ENCODE results near the gene HTD2.
"Not testable (repeated sequence)": the region's sequence is repeated elsewhere in the genome, so short reads cannot be mapped to it uniquely, and the experiment has no call there.

HTD2 gene

DNA sequence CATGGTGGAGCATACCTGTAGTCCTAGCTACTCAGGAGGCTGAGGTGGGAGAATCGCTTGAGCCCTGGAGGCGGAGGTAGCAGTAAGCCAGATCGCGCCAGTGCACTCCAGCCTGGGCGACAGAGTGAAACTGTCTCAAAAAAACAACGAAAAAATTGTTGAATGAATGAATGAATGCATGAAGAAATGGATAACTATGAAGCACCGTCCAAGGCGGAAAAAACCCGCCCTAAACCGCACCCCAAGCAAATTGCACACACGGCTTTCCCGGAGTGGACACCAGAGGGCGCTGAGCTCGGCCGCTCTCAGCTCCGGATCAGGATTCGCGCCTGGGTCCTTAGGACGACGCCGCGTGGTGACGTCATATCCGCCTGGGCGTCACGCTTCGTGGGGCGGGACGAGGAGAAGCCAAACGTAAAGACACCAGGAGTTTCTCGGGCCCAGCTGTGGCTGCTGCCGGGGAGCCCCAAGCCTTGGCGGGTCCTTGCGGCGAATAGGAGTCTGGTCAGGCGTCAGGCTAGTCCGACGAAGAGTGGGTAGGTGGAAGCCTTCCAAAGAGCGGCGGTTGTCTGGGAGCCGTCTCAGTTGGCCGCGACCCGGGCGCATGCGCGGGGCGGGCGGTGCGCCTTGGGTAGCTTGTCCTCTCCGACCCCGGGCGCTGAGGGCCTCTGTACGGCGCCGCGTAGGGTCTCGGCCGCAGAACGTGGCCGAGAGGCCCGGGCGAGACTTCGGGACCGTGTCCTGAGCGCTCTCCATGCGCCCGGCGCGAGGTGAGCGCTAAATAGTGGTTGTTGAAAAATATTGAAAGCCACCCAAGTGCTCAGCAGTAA, at the start of gene HTD2, which contains the start of gene RPP14:
HTD2 (plus strand) TSS at position 639 of the 830 bp plus-strand sequence. CDS start 11,094 bp downstream, outside the sequence.
RPP14 (plus strand) TSS at position 364 of the 830 bp plus-strand sequence. CDS start 4,085 bp downstream, outside the sequence.
- DNase-seq: peak; percentile 92 to 95 (median 94)

DNA sequence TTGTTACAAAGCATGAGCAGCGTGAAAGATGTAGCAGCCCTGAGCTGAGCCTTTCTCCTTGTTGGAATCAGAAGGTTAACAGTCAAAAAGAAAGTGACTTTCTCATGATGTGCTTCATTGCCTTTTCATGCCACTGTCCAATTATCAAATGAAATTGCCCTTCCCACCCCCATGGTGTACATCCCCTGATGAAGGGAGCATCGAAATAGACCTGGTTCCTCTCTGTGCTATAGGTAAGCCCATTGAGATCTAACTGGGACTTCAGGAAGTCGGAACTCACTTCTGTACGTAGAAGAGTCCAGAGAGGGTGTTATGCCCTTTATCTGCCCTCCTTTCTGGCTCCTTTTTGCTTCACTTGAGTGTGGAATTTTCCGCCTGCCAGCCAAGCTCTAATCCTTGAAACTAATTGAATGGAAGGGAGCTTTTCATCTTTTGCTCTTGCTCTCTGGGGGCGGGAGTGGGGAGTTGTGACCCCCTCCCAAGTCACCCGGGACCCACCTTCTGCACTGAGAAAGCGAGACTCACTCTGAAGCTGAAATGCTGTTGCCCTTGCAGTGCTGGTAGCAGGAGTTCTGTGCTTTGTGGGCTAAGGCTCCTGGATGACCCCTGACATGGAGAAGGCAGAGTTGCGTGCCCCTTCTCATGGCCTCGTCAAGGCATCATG, 47.8 kb upstream of the HTD2 start:
- no peak for DNase-seq

DNA sequence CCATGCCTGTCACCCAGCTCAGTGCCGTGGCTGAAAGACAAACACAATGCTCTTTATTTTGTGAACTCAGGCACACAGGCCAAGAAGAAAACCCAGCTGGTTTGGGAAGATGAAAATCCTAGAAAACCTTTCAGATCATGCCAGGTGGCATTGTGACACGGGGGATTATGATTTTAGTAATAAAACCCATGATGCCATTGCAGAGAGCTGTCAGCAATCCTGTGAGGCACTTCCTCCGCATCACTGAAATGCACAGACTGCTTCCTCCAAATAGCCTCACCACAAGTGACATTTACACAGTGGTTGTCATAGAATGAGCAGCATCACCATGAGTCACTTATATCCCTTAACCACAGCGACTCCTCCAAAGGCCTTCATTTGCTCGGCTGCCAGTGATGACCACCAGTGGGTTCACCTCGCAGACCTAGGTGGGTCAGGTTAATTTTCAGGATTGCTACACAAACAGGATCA, 46.0 kb upstream of the HTD2 start:
- no peak for DNase-seq

DNA sequence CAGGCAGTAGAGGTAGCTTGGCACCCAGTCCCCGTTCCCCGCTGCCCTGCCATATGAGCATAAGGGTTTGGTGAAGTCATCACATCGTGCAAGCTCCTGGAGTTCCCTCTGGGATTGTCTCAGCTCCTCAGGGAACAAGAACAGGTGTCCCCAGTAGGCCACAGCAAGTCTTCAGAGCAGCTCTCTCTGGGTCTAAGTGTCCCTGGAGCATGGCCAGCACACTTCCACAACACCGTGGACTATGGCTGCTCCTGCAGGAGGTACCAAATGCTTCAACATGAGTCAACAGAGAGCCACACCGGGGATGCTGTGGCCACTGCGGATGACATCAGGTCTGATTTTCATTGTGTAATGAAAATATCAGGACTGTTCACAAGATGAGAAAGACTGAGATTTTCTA, 45.6 kb upstream of the HTD2 start:
- no peak for DNase-seq

DNA sequence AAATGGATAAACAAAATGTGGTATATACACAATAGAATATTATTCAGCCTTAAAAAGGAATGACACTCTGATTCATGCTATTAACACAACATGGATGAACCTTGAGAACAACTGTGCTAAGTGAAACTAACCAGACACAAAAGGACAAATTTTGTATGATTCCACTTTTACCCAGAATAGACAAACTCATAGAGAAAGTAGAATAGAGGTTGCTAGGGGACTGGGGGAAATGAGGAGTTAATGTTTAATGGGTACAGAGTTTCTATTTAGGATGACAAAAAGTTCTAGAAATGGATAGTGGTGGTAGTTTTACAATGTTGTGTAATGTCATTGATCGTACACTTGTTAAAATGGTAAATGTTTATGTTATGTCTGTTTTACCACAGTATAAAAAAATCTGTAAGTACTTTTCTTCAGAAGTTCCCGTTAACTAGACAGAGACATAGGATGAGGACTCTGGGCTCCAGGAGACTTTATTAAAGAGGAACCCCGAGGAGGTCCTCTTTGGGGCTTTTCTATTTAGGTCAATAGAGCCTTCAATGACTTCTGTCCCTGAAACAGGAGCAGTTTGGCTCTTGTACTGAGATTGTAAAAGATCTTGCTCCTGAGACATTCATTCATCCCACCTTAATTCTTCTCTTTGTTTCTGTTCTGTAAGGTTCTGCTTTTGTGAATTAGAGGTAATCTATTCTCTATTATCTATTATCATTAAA, 44.2 kb upstream of the HTD2 start:
- DNase-seq: no peak

DNA sequence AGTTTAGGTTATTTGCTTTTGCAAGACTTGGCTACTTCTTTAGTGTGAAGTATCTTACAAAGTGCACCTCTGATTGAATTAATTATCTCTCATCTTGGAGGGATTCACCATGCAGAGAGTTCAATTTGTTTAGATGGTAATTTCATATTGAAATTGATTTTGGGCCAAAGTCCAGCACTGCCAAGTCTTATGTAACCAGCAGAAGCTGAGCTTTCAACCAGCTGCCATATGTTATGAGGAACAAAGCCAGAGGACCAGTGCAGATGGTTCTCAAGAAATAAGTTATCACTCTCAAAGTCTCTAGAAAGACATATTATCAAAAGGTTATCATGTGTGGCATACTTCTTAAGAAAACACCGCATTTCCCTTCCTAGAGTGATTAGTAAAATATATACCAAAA, 39.7 kb upstream of the HTD2 start:
- no peak for DNase-seq

DNA sequence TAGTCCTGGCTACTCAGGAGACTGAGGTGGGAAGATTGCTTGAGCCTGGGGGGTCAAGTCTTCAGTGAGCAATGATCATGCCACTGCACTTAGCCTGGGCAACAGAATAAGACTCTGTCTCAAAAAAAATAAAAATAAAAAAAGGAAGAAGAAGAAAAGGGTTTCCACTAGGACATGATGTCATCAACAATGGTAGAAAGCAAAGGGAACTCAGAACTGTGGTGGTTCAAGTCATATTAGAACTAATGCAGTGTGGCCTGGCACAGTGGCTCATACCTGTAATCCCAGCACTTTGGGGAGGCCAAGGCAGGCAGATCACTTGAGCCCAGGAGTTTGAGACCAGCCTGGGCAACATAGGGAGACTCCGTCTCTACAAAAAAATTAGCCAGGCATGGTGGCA, 38.8 kb upstream of the HTD2 start:
- not testable (repeated sequence) for DNase-seq

DNA sequence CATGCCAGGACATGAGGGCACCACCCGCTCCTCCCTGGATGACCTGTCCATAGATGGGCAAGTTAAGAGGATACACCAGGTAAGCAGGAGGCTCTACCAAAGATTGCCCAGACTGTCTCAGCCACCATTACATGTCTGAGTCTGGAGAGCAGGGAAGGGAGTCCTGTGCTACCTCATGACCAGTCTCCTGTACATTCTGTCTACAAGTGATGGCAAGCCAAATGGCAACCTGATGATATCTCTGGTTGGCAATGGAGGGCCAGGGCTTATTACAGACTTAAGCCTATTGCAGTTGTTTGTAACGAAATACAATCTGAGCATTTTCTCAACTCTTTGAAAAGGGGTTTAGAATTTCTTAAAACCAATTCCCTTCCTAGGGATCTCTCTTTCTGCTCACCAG, 37.0 kb upstream of the HTD2 start:
- no peak for DNase-seq

DNA sequence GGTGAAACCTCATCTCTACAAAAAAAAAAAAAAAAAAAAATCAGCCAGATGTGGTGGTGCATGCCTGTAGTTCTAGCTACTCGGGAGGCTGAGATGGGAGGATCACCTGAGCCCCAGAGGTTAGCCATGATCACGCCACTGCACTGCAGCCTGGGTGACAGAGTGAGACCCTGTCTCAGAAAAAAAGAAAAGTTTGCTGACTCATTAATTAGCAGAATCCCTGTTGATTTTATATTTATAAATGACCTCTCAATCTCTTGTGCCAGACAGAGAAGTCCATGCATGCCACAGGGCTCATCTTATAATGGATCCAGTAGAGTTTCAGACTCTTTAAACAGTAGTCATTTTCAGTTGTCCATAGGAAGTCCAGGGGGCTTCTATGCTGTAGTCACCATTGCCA, 35.8 kb upstream of the HTD2 start:
- DNase-seq: no peak

DNA sequence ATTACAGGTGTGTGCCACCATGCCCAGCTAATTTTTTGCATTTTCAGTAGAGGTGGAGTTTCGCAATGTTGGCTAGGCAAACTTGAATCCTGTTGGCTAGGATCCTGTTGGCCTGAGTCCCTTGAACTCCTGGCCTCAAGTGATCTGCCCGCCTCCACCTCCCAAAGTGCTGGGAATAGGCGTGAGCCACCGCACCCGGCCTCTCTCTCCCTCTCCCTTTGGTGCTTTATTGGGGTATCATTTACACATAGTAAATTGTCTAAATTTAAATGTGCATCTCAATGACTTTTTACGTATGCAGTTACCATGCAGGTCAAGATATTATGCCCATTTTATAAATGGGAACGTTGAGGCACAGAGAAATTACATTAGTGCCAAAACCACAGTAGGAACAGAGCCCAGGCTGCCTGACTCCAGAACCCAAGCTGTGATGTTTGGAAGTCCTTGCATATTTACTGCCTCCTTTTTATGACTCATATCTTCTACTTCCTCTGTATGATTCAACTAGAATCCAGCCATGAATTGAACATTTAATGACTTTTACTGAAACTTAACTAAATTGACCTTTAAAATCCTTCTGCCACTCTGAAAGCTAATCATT, 34.3 kb upstream of the HTD2 start:
- DNase-seq: no peak

DNA sequence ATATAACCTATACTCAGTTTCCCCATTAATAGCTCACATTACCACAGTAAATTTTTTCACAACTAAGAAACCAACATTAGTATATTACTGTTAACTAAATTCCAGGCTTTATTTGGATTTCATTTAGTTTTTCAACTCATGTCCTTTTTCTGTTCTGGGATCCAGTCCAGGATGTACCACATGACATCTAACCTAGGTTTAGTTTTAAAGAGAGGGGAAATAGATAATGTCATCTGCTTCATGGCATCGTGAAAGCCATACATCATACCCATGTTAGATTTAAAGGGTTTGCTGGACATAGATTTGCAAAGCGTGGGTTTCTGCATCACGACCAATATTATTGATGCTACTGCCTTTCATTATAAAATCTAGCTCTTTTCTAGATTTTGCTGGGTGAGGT, 33.4 kb upstream of the HTD2 start:
- DNase-seq: no peak

DNA sequence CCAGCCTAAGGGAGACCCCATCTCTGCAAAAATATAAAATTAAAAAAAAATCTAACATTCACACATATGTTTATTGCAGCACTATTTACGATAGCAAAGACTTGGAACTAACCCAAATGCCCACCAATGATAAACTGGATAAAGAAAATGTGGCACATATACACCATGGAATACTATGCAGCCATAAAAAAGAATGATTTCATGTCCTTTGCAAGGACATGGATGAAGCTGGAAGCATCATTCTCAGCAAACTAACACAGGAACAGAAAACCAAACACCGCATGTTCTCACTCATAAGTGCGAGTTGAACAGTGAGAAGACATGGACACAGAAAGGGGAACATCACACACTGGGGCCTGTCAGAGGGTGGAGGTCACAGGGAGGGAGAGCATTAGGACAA, 33.0 kb upstream of the HTD2 start:
- not testable (repeated sequence) for DNase-seq

DNA sequence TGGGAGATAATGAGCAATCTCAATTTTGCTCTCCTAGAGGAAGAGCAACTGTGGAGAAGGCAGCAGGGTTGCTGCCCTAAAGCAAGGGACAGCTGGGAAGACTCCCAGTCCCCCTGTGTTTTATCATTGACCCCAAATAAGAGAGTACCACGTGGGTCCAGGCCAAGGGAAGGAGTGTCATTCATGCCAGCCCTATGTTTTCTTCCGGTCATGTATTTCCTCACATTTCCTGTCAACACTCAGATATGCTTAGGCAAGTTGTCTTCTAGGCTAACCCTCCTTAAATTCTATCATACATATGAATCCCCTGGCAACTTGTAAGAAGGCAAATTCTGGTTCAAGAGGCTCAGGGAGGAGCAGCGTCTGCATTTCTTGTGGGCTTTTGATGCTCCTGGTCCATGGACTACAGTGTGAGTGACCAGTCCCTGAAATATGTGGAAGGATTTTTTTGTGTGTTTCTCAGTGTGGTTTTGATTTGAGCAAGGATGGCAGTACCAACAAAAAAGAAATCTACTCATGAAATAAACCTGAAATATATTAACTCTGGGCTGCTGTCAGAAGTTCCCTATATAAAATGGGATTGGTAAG, 32.2 kb upstream of the HTD2 start:
- DNase-seq: no peak

DNA sequence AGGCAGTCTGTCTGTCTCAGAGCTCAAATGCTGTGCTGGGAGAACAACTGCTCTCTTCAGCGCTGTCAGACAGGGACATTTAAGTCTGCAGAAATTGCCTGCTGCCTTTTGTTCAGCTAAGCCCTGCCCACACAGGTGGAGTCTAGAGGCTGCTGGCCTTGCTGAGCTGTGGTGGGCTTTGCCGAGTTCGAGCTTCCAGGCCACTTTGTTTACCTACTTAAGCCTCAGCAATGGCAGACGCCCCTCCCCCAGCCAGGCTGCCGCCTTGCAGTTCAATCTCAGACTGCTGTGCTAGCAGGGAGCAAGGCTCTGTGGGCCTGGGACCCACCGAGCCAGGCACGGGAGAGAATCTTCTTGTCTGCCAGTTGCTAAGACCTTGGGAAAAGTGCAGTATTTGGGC, 25.3 kb upstream of the HTD2 start:
- DNase-seq: no peak

DNA sequence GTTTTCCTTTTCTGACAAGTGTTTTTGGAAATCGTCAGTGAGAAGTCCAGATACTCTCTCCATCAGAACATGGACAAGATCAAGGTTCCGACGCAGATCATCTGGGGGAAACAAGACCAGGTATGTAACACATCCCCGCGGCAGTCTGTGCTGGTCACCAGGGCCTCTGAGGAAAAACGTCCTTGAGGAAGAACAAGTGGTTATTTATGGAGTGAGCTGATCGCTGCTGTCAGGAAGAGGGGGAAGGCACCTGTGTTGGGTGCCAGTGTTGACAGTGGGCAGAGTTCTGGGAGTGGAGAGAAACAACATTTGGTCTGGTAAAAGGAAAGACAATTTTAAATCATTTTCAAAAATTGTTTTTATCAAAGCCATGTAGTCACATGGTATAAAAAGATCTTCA, 21.0 kb upstream of the HTD2 start:
- DNase-seq: no peak

DNA sequence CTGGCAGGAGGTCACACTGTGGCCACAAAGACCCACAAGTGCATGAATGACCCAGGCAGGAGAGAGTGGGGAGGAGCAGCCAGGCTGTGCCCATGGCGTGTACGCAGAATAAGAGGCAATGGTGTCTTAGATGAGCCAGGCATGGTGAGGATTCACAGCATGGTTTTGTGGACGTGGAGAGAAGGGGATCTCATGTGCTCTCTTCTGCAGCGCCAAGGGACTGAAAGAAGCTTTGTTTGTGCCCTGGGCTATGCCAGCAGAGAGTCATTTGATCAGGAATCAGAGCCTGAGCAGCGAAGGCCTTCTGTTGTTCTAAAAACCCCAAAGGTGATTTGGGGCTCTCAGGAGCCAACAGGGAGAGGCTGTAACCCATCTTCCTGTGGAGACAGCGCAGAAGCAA, 19.0 kb upstream of the HTD2 start:
- DNase-seq: no peak

DNA sequence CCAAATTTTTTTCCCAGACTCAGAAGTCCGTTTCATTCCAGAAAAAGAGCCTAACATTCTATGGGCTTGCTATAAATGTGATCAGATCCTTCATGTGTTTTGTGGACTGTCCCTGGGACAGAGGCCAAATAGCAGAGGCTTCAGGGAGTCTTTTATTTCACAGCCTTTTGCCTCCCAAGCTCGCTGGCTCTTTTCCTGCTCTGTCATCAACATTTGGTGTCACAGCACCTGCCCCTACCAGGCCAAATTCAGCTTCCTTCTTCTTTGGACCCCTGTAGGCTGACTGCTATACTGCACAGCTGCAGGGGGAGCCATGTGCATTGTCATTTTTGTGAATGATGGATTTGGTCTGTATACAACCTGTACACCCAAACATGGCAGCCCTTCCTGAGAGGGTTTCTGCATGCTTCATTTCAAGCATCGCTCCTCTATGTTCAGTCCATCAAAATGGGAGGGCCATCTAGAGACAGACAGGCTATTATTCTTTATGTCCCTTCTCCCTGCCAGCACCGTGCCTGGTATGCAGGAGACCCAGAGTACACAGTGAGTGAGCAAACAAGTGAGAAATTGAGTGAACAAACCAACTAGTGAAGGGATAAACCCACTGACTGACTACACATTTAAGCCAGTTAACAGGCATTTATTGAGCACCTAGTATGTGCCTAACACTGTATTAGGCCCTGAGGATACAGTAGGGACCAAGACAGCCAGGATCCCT, 18.1 kb upstream of the HTD2 start:
- DNase-seq: no peak

DNA sequence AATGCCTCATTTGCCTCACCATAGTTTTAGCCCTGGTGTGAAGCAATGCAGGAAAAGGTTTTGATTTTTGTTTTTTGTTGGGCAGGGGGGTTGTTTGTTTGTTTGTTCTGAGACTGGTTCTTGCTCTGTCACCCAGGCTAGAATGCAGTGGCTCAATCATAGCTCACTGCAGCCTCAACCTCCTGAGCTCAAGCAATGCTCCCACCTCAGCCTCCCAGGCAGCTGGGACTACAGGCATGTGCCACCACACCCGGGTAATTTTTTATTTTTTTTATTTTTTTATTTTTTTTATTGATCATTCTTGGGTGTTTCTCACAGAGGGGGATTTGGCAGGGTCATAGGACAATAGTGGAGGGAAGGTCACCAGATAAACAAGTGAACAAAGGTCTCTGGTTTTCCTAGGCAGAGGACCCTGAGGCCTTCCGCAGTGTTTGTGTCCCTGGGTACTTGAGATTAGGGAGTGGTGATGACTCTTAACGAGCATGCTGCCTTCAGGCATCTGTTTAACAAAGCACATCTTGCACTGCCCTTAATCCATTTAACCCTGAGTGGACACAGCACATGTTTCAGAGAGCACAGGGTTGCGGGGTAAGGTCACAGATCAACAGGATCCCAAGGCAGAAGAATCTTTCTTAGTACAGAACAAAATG, 17.2 kb upstream of the HTD2 start:
- not testable (repeated sequence) for DNase-seq

DNA sequence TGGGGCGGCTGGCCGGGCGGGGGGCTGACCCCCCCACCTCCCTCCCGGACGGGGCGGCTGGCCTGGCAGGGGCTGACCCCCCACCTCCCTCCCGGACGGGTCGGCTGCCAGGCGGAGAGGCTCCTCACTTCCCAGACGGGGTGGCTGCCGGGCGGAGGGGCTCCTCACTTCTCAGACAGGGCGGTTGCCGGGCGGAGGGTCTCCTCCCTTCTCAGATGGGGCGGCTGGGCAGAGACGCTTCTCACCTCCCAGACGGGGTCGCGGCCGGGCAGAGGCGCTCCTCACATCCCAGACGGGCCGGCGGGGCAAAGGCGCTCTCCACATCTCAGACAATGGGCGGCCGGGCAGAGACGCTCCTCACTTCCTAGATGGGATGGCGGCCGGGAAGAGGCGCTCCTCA, 15.9 kb upstream of the HTD2 start:
- DNase-seq: not testable (repeated sequence)

DNA sequence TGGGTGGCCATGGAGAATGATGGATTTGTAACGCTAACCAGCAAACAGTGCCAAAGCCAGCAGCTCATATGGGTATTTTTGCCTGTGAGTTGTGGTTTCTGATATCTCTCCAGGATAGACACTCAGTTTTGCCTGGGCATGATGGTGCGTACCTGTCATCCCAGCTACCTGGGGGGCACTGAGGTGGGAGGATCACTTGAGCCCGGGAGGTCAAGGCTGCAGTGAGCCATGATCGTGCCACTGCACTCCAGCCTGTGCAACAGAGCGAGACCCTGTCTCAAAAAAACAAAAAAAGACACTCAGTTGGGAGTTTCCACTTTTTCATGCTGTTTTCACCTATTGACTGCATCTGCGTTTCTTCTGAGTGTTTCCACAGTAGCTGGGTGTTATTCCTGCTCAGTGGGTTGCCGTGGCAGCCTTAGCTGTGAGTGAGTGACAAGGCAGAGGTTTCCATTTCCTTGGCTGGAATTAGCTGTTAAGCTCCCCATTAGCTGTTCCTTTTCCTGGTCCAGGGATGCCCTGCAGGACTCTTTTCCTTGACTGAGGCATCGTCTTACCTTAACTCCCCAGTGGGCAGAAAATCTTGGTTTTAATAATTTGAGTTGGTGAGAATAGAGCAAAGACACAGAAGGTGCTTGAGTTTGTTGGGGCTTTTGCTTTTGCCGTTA, 14.5 kb upstream of the HTD2 start:
- DNase-seq: no peak

DNA sequence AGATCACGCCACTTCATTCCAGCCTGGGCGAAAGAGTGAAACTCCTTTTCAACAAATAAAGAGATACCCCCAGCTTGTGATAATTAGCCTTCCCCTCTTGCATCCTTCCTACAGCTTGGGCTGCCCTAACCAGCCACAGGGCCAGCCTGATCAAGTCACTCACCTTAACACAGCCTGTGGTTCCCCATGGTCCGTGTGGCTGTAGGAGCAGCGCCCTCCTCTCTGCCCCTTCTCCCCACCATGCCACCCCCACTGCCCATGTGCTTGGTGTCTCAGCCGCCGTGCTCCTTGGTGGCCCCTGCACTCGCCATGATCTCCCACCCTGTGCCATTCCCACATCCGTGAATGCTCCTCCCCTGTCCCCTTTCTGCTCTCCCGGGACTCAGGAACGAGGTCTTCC, 13.5 kb upstream of the HTD2 start:
- no peak for DNase-seq

Data from NCI-H1417 (cell line).